SHP77 treated with DMSO at 0.1 percent for 48 hours (cell line): ENCODE results near the gene ZNF469.
"Not testable (repeated sequence)": the region's sequence is repeated elsewhere in the genome, so short reads cannot be mapped to it uniquely, and the experiment has no call there.

Experiments
- DNase-seq: peaks from one replicate; lab custom pipeline; 2025; lab: John Stamatoyannopoulos, UW

The ZNF469 gene

DNA sequence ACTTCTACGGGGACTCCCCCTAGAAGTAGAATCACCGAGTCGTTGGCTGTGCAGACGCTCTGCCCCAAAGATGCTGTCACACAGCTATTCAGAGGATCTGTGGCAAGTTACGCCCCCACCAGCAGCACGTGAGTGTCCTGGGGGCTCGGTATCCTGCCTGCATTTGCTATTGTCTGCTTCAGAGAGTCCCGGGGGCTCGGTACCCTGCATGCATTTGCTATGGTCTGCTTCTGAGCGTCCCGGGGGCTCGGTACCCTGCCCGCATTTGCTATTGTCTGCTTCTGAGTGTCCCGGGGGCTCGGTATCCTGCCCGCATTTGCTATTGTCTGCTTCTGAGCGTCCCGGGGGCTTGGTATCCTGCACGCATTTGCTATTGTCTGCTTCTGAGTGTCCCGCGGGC lies 23.8 kb upstream of the ZNF469 start:
- DNase-seq, result no peak

DNA sequence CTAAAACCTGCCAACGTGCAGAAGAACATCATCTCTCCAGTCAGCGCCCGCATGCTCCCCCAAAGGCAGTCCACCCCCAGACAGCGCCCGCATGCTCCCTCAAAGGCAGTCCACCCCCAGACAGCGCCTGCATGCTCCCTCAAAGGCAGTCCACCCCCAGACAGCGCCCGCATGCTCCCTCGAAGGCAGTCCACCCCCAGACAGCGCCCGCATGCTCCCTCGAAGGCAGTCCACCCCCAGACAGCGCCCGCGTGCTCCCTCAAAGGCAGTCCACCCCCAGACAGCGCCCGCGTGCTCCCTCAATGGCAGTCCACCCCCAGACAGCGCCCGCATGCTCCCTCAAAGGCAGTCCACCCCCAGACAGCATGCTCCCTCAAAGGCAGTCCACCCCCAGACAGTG lies 22.4 kb upstream of the ZNF469 start:
- DNase-seq, result not testable (repeated sequence)

DNA sequence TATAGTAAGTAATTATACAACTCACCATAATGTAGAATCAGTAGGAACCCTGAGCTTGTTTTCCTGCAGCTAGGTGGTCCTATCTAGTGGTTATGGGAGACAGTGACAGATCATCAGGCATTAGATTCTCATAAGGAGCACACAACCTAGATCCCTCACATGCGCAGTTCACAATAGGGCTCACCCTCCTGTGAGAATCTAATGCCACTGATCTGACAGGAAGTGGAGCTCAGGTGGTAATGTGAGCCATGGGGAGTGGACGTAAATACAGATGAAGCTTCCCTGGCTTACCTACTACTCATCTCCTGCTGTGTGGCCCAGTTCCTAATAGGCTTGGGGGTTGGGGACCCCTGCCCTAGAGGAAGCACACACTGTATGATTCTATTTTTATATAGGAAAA lies 21.8 kb upstream of the ZNF469 start:
- no peak for DNase-seq

DNA sequence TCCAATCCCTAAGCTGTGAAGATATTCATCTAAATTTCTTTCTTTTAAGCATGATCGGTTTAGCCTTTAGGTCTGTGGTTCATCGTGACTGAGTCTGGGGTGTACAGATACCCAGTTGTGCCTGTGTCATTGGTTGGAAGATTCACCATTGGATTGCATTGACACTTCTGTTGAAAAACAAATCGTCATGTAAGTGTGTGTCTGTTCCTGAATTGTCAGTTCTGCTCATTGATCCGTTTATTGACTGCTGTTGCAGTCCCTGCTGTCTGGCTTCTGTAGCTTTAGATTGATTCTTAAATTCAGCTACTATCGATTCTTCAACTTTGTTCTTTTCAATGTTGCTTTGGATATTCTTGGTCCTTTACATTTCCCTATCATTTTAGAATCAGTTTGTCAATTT lies 21.0 kb upstream of the ZNF469 start:
- no peak for DNase-seq

DNA sequence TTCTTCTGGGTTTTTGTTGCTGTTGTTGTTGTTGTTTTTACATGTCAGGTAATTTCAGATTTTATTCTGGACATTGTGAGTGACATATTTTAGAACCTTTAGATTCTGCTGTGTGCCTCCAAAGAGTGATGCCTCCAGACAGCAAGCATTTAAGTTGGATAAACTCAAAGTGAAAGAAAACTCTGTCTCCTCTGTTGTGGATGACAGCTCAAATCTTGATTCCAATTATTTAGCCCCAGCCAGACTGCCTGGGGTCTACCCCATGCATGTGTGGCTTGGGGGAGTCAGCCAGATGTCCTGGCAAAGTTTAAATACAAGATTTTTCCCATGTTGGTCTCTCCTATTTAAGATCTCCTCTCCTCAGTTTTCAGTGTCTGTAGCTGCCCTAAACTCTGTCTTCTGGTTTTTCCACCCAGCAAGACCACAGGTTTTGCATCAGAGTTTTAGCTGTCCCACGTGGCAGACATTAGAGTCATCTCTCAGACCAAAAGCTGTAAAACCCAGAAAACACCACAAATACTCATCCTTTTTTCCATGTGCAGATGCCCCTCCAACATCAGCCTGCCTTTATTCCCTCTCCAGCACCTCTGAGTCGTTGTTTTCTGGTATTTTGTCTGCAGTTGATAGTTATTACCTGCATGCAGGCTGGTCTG lies 19.4 kb upstream of the ZNF469 start:
- no peak for DNase-seq

DNA sequence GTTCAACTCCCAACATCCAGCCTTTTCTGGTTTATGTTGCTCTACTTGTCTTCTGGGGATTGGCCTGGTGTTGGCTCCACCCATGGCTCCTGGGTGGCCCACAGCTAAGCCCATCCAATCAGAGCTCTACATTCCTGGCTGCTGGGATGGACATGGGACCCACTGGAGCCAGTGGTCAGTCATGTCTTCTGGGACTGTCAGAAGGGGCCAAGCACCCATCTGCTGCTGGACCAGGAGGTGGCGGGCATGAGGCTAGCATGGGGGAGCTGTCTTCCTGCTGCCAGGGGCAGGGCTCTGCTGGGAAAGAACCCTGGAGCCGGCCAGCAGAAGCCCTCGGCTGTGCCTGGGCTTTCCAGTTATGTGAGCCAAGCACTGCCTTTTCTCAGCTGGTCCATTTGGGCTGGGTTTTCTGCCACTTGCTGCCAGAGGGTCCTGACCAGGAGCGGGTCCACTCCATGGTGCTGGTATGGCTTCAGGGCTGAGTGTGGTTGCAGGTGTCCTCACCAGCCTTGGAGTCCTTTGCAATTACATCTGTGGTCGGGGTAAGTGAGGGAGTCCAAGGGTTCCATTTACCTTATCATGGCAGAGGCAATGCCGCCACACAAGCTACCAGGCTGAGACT lies 17.4 kb upstream of the ZNF469 start:
- no peak for DNase-seq

DNA sequence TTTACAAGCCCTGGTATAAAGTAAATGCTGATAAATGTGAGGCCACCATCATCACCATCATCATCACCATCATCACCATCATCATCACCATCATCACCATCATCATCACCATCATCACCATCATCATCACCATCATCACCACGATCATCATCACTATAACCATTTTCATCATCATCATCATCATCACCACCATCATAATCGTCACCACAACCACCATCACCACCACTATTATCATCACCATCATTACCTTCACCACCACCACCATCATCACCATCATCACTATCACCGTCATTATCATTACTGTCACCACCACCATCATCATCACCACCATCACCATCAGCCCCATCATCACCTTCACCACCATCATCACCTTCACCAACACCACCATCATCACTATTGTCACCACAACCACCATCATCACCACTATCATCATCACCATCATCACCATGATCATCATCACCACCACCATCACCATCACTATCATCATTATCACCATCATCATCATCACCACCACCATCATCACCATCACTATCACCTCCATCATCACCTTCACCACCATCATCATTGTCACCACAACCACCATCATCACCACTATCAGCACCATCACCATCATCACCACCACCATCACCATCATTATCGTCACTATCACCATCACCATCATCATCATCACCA lies 16.6 kb upstream of the ZNF469 start:
- DNase-seq, result no peak

DNA sequence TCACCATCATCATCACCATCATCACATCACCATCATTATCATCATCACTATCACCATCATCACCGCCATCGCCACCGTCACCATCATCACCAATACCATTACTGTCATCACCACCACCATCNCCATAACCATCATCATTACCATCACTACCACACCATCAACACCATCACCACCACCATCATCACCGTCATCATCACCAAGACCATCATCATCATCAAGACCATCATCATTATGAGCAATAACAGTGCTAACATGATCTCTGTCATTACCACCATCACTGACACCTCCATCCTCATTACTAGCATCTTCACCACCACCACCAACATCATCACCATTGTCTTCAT lies 16.1 kb upstream of the ZNF469 start:
- DNase-seq, result no peak

DNA sequence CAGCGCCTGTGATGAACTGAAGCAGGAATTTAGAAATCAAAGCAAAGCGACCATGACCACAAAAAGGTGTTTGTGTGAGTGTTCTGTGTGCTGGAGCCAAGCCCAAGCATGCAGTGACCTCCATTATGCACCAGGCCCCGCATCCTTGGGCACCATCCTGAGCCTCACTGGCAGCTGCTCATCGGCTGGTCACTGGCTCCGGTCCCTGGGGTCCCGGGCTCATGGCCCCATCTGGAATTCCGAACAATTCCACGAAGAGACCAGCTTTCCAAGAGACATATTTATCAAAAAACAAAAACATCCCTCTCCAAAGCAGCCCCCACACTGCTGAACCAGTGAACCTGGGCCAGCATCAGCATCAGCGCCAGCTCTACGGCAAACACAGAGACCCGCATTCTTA lies 15.2 kb upstream of the ZNF469 start:
- no peak for DNase-seq

DNA sequence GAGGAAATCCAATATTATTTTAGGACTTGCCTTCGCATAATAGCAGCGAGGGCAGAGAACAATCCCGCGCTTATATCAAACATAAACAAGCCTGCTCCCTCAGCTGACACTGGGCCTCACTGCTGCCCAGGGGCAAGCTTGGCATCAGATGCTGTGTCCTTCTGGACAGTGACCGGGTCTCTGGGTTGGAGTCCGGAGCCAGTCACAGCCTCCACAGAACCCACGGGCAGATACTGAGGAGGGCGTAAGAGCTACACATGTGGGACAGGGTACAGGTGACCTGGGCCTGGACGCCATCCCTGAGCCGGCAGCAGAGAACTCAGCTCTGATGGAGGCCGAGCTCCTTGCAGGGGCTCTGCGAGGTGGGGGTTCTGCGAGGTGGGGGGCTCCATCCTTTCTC lies 14.7 kb upstream of the ZNF469 start:
- no peak for DNase-seq

DNA sequence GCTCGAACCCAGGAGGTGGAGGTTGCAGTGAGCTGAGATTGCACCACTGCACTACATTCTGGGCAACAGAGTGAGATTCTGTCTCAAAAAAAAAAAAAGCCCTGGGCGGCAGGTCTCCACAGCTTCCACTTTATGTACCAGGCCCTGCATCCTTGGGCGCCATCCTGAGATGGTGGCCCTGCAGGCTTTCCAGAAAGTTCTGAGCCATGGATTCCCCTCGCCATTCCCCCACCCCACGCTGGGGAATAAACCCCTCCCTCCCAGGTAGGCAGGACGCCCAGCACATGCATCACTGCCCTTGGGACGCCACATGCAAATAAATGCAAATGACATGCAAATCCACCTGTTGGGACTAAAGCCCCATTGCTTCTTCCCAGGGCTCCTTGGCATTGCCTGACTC lies 13.8 kb upstream of the ZNF469 start:
- no peak for DNase-seq

DNA sequence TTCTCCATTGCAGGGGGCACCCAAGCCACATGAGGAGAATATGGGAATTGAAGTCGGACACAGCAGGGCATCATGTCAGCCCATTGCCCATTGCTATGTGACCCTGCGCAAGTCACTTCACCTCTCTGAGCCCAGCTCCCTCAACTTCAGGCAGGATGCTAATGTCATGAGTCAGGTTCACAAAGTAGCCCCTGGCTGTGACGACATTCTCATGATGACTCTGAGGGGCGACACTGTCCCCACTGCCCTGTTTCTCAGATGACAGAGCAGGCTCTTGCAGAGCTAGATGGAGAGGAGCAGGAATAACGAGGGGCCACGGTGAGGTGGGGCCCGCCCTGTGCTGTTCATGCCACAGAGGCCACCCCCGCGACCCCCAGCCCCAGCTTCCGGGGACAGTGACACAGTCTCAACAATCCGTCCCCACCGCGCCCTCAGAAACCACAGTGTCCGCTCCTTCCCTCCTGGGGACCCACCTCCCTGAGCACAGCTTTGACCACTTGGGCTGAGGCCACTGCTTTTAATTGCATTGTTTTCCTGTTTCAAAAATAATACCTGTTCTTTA lies 13.2 kb upstream of the ZNF469 start:
- no peak for DNase-seq

DNA sequence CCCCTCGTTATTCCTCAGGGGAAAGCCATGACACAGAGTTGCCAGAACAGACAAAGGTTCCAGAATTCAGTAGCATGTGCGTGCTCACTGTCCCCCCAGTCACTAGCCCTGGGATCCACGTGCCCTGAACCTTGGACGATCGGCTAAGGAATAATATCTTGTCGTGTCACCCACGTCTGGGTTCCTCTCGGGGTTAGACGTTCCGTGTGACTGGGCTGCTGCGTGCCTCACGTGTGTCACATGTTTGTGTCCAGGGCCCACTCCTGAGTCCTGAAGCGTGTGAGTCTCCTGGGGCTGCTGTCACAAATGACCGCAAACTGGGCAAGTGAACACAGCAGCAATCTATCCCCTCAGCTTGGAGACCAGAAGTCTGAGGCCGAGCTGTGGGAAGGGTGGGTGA lies 12.4 kb upstream of the ZNF469 start:
- no peak for DNase-seq

DNA sequence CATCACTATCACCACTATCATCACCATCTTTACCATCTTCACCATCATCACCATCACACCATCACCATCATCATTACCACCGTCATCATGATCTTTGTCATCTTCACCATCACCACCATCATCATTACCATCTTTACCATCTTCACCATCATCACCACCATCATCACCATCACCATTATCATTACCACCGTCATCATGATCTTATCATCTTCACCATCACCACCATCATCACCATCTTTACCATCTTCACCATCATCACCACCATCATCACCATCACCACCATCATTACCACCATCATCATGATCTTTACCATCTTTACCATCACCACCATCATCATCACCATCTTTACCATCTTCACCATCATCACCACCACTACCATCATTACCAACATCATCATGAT lies 10.2 kb upstream of the ZNF469 start:
- no peak for DNase-seq

DNA sequence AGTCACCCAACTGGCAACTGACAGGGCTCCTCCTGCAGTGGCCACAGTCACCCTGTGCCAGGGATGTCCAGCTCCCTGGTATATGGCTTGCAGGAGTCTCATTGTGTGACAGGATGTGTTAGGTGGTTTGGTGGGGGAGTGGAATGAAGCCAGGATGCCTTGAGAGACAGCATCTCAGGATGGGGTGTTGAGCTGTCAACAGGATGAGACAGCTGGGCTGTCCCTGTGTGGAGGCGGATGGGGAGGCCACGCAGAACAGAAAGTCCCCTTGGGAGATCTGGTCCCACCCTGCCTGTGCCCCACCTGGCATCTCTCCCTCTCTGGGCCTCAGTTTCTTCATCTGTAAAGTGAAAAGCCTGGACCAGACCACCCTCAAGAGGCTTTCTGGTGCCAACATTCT lies 9.5 kb upstream of the ZNF469 start:
- DNase-seq, result no peak

DNA sequence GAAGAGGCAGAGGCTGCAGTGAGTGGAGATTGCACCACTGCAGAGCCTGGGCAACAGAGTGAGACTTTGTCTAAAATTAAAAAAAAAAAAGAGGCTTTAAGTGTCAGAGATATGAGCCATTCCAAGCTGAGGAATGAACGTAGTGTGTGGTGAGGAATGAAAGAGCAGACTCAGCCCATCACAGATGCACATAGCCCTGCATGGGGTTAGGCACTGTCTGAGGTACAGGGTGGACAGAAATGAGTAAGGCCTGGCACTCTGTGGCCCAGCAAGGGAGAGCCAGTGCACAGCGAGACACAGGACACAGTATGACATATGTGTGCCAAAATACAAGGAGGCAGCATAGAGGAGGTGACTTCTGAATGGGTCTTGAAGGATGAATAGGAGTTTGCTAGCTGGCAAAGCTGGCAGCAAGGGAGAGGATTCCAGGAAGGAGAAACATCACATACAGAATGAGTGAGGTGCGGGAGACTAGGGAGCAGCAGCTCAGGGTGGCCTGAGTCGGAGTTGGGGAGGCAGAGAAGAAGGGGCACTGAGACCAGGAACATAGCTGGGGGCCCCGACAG lies 8.7 kb upstream of the ZNF469 start:
- no peak for DNase-seq

DNA sequence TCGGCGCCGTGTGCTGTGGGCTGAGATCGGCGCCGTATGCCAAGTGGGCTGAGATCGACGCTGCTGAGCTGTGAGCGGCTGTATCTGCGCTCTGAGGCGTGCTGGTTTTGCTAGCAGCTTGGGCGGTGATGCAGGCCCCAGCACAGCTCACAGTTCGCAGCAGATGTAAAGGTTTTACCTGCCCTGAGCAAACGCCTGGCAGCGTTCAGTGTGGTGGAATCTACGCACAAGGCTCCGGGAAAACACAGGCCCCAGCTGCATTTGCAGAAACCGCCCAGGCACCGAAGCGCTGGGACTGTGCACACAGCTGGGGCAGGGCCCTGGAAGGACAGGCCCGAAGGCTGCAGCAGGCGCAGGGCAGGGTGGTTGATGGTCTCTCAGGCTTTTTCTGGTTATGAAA lies 8.0 kb upstream of the ZNF469 start:
- DNase-seq, result no peak

DNA sequence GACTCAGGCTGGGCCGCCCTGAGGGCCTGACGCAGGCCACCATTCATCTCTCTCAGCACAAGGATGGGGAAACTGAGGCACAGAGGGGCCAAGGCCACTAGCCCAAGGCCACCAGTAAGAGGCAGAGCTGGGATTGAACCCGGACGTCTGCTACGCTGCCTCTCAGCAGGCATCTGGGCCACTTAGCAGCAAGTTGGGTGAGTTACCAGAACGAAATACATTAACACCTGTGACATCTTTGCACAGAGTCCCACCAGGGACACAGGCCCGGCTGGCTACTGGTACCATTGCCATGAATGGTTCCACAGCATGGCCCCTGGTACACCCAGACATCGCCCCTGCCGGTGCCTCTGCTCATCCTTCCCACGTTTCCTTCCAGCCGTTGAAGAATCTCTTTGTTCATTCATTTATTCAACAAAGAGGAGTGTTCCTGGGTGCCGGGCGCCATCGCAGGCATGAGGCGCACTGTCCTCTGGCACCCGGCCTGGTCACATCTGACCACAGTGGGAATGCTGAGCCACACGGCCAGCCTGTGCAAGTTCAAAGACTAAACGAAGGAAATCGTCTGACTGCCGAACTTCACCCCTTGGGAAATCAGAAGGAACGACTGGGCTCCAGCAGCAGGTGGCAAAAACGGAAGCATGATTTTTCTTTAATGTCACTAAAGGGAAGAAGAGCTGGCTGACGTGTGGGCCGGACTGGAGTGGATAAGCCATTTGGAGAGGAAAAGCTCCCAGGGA lies 7.4 kb upstream of the ZNF469 start:
- no peak for DNase-seq

DNA sequence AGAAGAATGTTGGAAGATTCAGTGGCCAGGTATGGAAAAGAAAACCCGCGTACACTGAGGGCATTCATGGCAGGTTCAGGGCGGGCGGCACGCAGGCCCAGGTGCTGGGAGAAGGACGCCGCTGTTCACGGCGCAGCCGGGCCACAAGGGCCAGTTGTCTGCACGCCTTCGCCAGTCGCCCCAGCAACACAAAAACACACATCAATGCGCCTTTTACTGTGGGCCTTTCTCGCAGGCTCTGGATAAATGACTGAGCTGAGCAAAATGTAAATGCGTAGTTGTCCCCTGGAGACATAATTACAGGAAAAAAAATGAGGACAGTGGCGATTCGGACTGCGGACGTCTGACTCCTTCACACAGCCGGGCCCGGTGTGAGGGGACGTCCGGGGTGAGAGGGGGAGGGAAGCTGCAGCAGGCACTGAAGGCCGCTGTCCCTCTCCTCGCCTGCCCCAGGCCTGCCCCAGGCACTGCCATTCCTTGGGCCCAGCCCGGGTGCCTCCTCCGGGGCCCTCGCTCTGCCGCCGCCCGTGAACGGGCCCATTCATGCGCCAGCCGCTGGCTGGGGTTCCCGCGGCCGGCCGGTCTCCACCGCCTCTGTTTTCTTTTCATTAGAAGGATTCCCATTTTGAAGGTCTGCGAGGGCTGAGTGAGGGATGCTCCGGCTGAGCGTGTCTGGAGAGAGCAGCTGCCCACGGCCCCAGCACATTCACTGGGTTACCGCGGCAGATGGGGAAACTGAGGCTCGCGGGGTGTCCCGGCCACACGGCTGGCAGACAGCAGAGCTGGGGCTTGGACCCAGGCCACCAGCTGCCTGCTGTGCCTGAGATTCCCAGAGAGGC lies 6.5 kb upstream of the ZNF469 start:
- DNase-seq, result no peak

DNA sequence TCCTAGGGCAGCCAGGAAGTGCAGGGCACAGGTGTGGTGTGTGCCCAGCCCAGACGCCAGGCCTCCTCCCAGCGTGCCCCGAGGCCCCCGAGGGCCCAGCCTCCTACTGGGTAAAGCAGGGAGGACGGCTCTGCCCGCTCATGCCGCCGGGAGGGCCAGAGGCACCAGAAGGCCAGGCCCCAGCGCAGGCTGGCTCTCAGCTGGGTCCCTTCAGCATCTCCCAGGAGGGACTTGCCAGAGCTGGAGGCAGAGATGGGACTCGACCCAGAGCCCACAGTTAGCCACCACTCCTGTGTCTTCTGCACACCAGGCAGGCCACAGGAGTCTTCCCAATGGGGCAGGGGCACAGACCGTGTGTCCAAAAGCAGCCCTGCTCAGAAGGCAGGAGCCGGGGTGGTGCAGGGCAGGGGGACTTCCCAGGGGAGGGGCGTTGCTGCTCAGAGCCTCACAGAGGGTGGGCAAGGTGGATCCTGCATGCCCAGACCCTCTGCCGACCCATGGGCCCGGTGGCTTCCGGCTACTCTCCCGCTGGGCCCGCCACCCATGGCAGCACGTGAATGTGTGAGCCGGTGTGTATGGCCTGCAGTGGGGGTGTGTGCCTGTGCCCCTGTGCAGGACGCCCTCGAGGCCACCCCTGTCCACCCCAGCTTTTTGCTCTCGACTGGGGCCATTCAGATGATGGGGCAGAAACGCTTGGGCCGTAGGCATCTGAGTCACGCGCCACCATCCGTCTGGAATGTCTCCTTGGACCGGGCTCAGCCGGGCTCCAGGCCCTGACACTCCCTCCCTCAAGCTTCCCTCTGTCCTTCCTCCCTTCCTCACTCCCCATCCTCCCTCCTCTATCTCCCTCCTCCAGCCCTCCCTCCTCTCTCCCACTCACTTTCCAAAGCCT lies 5.7 kb upstream of the ZNF469 start:
- no peak for DNase-seq

DNA sequence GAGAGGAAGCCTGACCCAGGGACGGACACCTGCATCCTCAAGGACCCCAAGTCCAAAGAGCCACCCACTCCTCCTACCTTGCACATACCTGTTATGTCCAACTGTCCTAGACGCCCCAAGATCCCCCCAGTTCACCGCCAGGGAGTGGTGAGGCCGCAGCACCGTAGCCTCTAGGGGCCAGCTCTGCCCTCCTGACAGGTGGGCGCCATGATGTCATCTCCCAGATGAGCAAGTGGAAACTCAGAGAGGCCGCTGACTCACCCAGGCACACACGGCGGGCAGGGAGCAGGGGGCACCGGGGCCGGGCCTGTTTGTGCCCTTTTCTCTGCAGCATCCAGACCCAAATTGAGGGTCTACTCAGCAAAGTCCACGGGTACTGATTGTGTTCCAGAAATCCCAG lies 4.8 kb upstream of the ZNF469 start:
- DNase-seq, result no peak
